GM13977 (cell line): ENCODE results near the gene FAM210A.

Experiments used
- DNase-seq: peaks from one replicate; pipeline ENCODE4 v3.0.0; 2012; ENCODE audit warnings: low spot score
- CTCF ChIP-seq: IDR thresholded peaks from 2 replicates; pipeline ENCODE4 v1.5.1; 2012; ENCODE audit warnings: mild to moderate bottlenecking, control low read depth; ENCODE audit not compliant: insufficient read depth; ENCODE audit errors: extremely low read depth, missing control alignments
- in situ Hi-C: fragments of 300-500 bp; cut with MboI; formaldehyde crosslinking; loops from one replicate; pipeline ENCODE4 v1.12.0; 2022; ENCODE audit warnings: low sequenced_read_pairs, low pct_unique_long_range_greater_than_20kb, mixed read lengths, inconsistent platforms; ENCODE audit not compliant: unreplicated experiment

The FAM210A gene

GRCh38 chr18:13661779-13662256, 64.5 kb downstream of the FAM210A start:
- no peak for DNase-seq
- in situ Hi-C loops, result no loop called here
- TF ChIP-seq CTCF, result no peak

GRCh38 chr18:13661051-13661778, 65.1 kb downstream of the FAM210A start:
- TF ChIP-seq CTCF, result no peak
- DNase-seq, result no peak
- in situ Hi-C loops, result no loop called here

GRCh38 chr18:13660510-13660909, 65.8 kb downstream of the FAM210A start:
- TF ChIP-seq CTCF, result no peak
- in situ Hi-C loops, result no loop called here
- no peak for DNase-seq

- DNase-seq, result no peak
- in situ Hi-C loops, result no loop called here
- no peak for TF ChIP-seq CTCF
Observed at GRCh38 chr18:13658436-13659204, 67.7 kb downstream of the FAM210A start.

- no peak for DNase-seq
- TF ChIP-seq CTCF, result no peak
- in situ Hi-C loops, result no loop called here
Observed at GRCh38 chr18:13657974-13658373, 68.4 kb downstream of the FAM210A start.

GRCh38 chr18:13653746-13654433, 72.5 kb downstream of the FAM210A start:
- in situ Hi-C loops, result no loop called here
- no peak for DNase-seq
- TF ChIP-seq CTCF, result no peak
